Stimulated activated CD4-positive, alpha-beta T cell treated with anti-CD3 and anti-CD28 coated beads, TNF-alpha, amount 100 ng/mL, for 48 hours (primary cell): ENCODE results near the gene PAQR4.
"Not testable (repeated sequence)": the region's sequence is repeated elsewhere in the genome, so short reads cannot be mapped to it uniquely, and the experiment has no call there.

Experiments used
- DNase-seq, 3 donors: peaks; one replicate each; pipeline ENCODE4 v3.0.0-alpha.2; 2020; ENCODE audit warnings: low read depth in 3 of 3

The PAQR4 gene

DNA sequence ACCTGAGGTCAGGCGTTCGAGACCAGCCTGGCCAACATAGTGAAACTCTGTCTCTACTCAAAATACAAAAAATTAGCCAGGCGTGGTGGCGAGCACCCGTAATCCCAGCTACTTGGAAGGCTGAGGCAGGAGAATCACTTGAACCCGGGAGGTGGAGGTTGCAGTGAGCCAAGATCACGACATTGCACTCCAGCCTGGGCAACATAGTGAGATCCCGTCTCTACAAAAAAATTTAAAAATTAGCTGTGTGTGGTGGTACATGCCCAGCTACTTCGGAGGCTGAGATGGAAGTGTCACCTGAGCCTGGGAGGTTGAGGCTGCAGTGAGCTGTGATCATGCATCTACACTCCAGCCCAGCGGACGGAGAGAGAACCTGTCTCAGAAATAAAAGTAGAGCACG is 25.4 kb upstream of the PAQR4 start:
- DNase-seq, result not testable (repeated sequence)

DNA sequence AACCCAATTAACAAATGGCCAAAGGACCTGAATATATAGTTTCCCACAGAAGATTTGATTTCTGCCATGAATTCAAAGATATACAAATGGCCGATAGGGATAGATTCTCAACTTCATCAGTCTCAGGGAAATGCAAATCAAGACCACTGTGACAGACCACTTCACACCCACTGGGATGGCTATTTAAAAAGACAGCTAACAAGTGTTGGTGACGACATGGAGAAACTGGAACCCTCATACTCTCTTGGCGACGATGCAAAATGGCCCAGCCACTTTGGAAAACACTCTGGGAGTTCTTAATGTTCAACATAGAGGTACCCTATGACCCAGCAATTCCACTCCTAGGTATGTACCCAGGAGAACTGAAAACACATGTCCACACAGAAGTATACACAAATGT is 22.5 kb upstream of the PAQR4 start:
- DNase-seq, result no peak

- DNase-seq, result no peak
These were observed 20.1 kb upstream of the PAQR4 start for GRCh38 chr16:2948807-2949704.

GRCh38 chr16:2949705-2950352 is 19.3 kb upstream of the PAQR4 start:
- DNase-seq, result no peak

DNA sequence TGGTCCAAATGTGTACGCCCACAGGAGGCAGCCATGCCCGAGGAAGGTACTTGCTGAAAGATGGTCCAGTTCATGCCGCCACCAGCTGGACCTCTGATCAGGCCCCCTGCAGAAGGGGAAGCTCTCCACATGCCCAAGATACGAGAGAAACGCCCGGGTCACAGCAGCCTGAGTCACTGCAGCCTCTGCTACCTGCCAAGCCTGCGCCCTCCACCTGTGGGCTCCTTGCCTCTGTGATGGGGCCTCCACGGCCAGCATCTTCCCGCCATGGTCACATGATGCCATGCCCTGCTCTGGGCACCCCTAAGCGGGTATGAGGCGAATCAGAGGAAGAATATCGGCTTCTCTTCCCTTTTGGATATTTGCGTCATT is 18.8 kb upstream of the PAQR4 start:
- no peak for DNase-seq

GRCh38 chr16:2950773-2951172 is 18.4 kb upstream of the PAQR4 start:
- no peak for DNase-seq

- no peak for DNase-seq
These were observed 16.5 kb upstream of the PAQR4 start for GRCh38 chr16:2952679-2953078.

DNA sequence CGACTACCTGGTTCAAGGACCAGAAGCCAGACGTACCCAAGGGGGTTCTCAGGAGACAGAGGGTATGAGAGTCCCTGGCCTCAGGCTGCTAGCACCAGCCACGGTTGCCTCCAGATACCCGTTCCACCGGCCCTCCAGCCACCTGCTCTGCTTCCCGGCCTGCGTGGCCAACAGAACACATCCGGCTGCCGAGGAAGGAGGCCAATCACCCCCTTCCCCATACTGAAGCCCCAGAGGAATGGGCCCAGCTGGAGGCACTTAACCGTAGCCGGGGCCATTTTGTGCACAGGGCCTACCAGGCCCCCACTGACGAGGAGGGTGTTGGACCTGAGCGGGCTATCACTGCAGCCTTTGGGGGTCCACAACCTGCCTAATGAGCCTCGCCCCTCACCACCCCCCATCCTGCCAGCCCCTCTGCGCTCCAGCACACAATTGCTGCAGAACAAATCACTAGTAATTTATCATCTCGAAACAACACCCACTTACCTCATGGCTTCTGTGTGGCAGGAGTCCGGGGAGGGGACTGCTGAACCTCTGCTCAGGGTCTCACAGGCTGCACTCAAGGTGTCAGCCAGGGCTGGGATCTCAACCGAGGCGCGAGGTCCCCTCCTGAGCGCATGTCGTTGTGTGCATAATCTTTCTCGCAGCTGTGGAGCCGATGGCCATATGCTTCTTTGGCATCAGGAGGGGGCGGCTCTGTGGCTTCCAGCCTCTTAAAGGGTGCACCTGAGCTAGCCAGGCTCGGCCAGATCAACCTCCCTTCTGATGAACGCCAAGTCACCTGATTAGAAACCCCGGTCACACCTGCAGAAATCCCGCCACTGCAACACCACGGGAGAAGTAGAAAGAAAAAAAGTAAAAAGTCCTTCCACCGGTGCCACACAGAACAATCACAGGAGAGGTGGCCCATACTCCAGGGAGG is 15.2 kb upstream of the PAQR4 start:
- DNase-seq, result no peak

GRCh38 chr16:2954656-2955381 is 14.3 kb upstream of the PAQR4 start:
- no peak for DNase-seq

DNA sequence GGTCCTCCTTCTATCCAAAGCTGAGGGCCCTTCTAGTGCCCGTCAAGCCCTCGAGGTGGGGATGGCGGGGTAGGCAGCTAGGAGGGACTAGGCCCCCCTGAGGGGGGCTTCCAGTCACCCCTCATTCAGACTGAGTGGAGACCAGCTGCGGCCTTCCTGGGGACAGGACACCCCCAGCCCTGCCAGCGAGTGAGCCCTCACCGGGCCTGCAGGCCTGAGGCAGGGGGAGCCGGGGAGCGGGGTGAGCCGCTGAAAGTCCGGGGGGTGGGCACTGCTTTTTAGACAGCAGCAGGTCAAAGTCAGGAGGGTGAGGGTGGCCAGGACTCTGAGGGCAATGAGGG is 13.7 kb upstream of the PAQR4 start:
- DNase-seq, result no peak

DNA sequence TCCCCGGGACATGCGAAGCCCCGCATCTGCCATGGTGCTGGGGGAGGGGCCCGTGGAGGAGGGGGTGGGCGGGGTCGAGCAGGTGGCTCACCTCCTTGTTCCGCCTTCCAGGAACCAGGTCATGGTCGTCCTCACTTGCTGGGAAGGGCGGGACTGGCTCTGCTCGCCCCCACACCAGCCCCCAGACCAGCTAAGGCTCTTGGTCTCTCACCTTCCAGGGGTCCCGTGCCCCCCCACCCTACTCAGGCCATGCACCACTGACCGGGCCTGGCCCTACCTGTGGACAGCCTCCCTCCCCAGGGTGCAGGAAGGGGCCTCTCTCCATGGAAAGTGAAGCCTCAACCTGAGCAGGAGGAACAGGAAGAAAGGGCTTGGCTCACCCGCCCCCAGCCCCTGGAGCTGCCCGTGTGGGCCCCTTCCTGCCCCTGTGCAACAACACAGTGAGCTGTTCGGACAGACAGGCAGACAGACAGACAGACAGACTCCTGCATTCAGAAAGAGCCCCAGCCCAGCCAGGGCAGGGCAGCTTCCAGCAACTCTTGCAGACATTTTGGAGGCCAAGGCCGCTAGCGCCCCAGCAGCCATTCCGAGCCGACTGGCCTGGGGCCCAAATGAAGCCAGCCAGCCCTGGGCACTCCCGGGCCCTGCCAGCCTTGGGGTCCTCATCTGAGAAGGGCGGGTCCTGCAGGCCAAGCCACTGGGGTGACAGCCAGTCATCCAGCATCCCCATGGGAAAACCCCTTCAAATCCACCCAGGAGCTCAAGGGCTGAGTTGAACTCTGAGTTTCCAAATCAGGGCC is 13.2 kb upstream of the PAQR4 start:
- no peak for DNase-seq

- DNase-seq, result no peak
These were observed 12.6 kb upstream of the PAQR4 start for GRCh38 chr16:2956579-2956956.

- DNase-seq, result no peak
These were observed 9.9 kb upstream of the PAQR4 start for GRCh38 chr16:2959206-2959605.

DNA sequence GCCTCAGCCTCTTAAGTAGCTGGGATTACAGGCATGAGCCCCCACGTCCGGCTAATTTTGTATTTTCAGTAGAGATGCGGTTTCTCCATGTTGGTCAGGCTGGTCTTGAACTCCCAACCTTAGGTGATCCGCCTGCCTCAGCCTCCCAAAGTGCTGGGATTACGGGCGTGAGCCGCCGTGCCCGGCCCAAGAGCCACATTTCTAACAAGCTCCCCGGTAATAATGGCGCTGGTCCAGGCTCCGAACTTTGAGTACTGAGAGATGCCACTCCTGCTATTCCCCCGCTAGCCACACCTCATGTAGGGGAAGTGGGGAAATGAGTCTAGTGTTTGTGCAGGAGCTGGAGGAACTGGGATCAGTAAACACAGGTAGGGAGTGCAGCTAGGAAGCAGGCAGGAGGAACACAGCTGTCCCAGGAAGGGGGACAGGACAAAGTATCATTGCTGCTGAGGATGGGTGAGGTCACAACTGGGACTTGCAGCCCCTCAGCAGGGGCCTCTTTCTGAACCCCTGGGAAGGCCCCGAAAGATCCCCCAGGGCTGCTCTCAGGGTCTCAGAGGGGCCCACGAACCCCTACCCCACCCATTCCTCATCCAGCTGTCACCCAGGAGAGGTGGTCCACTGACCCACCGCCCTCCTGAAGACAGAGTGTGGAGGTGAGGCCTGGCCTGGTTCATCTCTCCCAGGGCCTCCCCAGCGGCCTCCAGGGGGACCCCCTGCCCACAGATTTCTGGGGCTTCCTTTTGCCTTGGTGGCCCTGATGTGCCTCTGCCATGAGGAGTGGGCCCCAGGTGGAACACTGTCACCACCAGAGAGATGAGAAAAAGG is 8.8 kb upstream of the PAQR4 start:
- DNase-seq, result no peak

DNA sequence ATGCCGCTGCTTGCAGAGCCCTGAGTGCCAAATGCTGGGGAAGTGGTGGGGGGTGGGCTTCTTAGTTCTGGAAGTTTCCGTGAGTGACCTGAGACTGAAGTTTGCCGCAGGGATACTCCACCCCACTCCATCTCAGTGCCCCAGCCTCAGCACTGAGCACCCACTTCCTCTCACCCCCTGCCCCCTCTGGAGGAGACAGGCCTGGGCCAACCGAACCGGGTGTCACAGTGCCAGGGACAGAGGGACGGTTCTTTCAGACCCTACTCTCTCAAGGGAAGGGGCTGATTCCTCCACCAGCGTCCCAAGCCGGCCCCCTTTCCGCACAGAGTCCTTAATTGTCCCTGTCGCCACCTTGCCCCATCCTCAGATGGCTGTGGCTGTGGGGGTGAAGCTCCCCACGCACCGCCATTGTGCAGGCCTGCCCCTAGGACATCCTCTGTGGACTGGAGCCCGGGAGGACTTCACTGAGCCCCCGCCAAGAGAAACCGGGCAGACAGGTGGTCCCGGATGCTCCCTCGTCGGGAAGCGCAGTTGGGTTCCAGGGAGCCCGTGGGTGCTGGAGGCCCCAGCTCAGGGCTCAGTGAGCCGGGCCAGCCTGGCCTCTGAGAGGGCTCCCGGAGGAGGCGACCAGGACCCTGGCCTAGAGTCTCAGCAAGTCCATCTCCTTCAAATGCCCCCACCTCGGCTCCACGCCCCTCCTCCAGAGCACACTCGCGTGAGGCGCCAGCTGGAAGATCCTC is 6.6 kb upstream of the PAQR4 start:
- DNase-seq, result no peak

DNA sequence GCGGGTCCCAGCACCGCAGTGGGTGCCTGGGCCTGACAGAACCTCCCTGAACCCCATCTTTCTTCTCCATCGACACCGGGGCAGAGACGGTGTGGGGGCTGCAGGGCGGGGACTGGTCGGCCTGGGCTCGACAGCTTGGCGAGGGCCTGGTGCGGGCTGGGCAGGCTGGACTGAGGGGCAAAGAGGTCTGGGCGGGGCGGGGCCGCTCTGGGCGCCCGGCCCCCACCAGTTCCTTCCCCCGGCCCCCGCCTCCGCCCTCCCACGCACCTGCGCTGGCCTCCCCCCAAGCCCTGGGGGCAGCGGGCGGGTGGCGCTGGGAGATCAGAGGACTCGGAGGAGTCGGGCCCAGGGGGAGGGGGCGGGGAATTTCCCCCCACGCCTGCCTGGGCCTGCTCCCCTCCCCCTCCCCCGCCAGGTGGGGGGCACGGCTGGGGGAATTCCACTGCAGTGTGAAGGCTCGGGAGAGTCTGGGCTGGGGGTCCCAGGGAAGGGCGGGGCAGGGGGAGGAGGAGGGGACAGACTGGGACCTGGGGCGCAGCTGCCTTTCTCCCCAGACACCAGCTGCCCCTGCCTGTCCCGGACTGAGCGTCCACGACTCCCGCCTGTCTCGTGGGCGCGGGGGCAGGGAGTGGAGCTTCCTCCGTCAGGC is 6.0 kb upstream of the PAQR4 start:
- DNase-seq, result peak in 1 of 3 donors; percentile 19

- DNase-seq, result peak in 1 of 3 donors; percentile 27
These were observed 5.2 kb upstream of the PAQR4 start, which contains the start of gene KREMEN2 for GRCh38 chr16:2963723-2964474. KREMEN2 (plus strand) TSS chr16:2964275; CDS start chr16:2964521, 246 bp downstream.
